Neural progenitor cell (in vitro differentiated cells): ENCODE data around the gene KANSL3.

Experiments
- EZH2 ChIP-seq: fragments of 200-600 bp; sonication (generic); IDR thresholded peaks from 2 replicates; pipeline ENCODE4 v1.6.1; 2017; ENCODE audit warnings: antibody characterized with exemption, mild to moderate bottlenecking, moderate library complexity
- TF ChIP-seq, protein P1 (sequence below): fragments of 200-600 bp; sonication (generic); IDR thresholded peaks from 2 replicates; pipeline ENCODE4 v1.5.1; 2017; ENCODE audit warnings: antibody characterized with exemption, mild to moderate bottlenecking

DNA sequence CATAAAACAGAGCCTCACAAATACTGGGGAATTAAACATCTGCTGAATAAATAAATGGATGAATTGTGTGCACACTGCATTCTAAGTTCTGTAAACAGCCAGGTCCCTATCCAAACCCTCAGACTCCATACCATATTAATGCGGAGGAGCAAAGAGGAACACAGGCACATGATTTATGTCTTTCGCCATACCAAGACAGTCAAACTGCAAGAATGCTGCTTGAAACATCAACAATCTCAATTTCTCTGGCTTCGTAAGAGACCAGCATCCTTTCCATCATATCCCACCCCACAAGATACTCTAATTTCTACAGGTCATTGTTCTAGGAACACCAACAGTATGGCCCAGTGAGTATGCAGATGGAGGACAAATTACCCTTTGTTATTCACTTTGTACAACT is 15.0 kb downstream of the KANSL3 start:
- TF ChIP-seq, protein P1, sequence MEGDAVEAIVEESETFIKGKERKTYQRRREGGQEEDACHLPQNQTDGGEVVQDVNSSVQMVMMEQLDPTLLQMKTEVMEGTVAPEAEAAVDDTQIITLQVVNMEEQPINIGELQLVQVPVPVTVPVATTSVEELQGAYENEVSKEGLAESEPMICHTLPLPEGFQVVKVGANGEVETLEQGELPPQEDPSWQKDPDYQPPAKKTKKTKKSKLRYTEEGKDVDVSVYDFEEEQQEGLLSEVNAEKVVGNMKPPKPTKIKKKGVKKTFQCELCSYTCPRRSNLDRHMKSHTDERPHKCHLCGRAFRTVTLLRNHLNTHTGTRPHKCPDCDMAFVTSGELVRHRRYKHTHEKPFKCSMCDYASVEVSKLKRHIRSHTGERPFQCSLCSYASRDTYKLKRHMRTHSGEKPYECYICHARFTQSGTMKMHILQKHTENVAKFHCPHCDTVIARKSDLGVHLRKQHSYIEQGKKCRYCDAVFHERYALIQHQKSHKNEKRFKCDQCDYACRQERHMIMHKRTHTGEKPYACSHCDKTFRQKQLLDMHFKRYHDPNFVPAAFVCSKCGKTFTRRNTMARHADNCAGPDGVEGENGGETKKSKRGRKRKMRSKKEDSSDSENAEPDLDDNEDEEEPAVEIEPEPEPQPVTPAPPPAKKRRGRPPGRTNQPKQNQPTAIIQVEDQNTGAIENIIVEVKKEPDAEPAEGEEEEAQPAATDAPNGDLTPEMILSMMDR: no peak
- TF ChIP-seq EZH2: no peak
